HepG2 (cell line): Measurements from ENCODE around the gene HLA-G.

Source experiments
- FOXJ3 ChIP-seq: sonication (generic); formaldehyde crosslinking; IDR thresholded peaks from 2 replicates; pipeline ENCODE4 v1.4.0; 2020; ENCODE audit warnings: missing genetic modification reagents, mild to moderate bottlenecking, borderline replicate concordance
- ZNF772 ChIP-seq: sonication (generic); formaldehyde crosslinking; IDR thresholded peaks from 2 replicates; pipeline ENCODE4 v1.5.0; 2020; ENCODE audit warnings: mild to moderate bottlenecking, missing genetic modification reagents
- ZNF792 ChIP-seq: IDR thresholded peaks from 2 replicates; pipeline ENCODE4 v1.6.1; 2016
- TF ChIP-seq, protein P1 (sequence below): sonication (generic); formaldehyde crosslinking; IDR thresholded peaks from 2 replicates; pipeline ENCODE4 v1.4.0; 2020; ENCODE audit warnings: missing genetic modification reagents
- TF ChIP-seq, protein P2 (sequence below): sonication (generic); formaldehyde crosslinking; IDR thresholded peaks from 2 replicates; pipeline ENCODE4 v1.9.0; 2021; ENCODE audit warnings: mild to moderate bottlenecking, missing genetic modification reagents
- TF ChIP-seq, protein P3 (sequence below), 2 experiments: IDR thresholded peaks; 2 replicates each; pipeline ENCODE4 v1.6.1; 2011 to 2012; ENCODE audit warnings: low read length in 2 of 2, borderline replicate concordance in 1 of 2, low read depth in 1 of 2, mild to moderate bottlenecking in 1 of 2, moderate library complexity in 1 of 2
- TF ChIP-seq, protein P4 (sequence below): sonication (generic); formaldehyde crosslinking; IDR thresholded peaks from 2 replicates; pipeline ENCODE4 v1.4.0; 2020; ENCODE audit warnings: missing genetic modification reagents
- TF ChIP-seq, protein P5 (sequence below): fragments of 450-650 bp; IDR thresholded peaks from 2 replicates; pipeline ENCODE4 v1.6.1; 2017; ENCODE audit warnings: mild to moderate bottlenecking

DNA sequence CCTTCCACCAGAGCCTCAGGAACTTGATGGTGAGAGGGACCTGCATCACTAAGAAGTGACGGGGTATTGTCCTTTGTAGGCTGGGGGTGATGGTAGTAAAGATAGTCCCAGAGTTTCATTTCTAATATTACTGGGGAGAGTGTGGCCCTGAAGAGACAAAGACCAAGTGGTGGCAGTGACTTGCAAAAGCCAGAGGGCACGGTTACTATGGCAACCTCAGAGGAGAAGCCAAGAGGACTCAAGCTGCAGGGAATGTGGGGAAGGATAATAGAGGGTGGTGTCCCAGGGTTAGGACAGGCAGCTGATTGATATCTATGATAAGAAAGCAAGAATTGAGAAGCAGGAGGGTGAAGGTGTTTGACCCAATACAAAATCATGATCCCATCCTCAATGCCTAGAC lies 42.5 kb downstream of the HLA-G start:
- TF ChIP-seq, protein P1, sequence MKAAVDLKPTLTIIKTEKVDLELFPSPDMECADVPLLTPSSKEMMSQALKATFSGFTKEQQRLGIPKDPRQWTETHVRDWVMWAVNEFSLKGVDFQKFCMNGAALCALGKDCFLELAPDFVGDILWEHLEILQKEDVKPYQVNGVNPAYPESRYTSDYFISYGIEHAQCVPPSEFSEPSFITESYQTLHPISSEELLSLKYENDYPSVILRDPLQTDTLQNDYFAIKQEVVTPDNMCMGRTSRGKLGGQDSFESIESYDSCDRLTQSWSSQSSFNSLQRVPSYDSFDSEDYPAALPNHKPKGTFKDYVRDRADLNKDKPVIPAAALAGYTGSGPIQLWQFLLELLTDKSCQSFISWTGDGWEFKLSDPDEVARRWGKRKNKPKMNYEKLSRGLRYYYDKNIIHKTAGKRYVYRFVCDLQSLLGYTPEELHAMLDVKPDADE = no peak
- no peak for TF ChIP-seq FOXJ3 (CRISPR knock-in tag)
- TF ChIP-seq ZNF772 (CRISPR knock-in tag) = no peak
- TF ChIP-seq, protein P2, sequence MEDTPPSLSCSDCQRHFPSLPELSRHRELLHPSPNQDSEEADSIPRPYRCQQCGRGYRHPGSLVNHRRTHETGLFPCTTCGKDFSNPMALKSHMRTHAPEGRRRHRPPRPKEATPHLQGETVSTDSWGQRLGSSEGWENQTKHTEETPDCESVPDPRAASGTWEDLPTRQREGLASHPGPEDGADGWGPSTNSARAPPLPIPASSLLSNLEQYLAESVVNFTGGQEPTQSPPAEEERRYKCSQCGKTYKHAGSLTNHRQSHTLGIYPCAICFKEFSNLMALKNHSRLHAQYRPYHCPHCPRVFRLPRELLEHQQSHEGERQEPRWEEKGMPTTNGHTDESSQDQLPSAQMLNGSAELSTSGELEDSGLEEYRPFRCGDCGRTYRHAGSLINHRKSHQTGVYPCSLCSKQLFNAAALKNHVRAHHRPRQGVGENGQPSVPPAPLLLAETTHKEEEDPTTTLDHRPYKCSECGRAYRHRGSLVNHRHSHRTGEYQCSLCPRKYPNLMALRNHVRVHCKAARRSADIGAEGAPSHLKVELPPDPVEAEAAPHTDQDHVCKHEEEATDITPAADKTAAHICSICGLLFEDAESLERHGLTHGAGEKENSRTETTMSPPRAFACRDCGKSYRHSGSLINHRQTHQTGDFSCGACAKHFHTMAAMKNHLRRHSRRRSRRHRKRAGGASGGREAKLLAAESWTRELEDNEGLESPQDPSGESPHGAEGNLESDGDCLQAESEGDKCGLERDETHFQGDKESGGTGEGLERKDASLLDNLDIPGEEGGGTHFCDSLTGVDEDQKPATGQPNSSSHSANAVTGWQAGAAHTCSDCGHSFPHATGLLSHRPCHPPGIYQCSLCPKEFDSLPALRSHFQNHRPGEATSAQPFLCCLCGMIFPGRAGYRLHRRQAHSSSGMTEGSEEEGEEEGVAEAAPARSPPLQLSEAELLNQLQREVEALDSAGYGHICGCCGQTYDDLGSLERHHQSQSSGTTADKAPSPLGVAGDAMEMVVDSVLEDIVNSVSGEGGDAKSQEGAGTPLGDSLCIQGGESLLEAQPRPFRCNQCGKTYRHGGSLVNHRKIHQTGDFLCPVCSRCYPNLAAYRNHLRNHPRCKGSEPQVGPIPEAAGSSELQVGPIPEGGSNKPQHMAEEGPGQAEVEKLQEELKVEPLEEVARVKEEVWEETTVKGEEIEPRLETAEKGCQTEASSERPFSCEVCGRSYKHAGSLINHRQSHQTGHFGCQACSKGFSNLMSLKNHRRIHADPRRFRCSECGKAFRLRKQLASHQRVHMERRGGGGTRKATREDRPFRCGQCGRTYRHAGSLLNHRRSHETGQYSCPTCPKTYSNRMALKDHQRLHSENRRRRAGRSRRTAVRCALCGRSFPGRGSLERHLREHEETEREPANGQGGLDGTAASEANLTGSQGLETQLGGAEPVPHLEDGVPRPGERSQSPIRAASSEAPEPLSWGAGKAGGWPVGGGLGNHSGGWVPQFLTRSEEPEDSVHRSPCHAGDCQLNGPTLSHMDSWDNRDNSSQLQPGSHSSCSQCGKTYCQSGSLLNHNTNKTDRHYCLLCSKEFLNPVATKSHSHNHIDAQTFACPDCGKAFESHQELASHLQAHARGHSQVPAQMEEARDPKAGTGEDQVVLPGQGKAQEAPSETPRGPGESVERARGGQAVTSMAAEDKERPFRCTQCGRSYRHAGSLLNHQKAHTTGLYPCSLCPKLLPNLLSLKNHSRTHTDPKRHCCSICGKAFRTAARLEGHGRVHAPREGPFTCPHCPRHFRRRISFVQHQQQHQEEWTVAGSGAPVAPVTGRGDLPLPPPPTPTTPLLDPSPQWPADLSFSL (CRISPR knock-in tag) = no peak
- TF ChIP-seq, protein P3, sequence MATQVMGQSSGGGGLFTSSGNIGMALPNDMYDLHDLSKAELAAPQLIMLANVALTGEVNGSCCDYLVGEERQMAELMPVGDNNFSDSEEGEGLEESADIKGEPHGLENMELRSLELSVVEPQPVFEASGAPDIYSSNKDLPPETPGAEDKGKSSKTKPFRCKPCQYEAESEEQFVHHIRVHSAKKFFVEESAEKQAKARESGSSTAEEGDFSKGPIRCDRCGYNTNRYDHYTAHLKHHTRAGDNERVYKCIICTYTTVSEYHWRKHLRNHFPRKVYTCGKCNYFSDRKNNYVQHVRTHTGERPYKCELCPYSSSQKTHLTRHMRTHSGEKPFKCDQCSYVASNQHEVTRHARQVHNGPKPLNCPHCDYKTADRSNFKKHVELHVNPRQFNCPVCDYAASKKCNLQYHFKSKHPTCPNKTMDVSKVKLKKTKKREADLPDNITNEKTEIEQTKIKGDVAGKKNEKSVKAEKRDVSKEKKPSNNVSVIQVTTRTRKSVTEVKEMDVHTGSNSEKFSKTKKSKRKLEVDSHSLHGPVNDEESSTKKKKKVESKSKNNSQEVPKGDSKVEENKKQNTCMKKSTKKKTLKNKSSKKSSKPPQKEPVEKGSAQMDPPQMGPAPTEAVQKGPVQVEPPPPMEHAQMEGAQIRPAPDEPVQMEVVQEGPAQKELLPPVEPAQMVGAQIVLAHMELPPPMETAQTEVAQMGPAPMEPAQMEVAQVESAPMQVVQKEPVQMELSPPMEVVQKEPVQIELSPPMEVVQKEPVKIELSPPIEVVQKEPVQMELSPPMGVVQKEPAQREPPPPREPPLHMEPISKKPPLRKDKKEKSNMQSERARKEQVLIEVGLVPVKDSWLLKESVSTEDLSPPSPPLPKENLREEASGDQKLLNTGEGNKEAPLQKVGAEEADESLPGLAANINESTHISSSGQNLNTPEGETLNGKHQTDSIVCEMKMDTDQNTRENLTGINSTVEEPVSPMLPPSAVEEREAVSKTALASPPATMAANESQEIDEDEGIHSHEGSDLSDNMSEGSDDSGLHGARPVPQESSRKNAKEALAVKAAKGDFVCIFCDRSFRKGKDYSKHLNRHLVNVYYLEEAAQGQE (IDR thresholded peaks at IDR 0.05; ENCODE audit: borderline replicate concordance in 1 of 2, low read depth in 1 of 2, low read length in 2 of 2) = no peak
- TF ChIP-seq, protein P4, sequence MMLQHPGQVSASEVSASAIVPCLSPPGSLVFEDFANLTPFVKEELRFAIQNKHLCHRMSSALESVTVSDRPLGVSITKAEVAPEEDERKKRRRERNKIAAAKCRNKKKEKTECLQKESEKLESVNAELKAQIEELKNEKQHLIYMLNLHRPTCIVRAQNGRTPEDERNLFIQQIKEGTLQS (CRISPR knock-in tag) = no peak
- TF ChIP-seq, protein P5, sequence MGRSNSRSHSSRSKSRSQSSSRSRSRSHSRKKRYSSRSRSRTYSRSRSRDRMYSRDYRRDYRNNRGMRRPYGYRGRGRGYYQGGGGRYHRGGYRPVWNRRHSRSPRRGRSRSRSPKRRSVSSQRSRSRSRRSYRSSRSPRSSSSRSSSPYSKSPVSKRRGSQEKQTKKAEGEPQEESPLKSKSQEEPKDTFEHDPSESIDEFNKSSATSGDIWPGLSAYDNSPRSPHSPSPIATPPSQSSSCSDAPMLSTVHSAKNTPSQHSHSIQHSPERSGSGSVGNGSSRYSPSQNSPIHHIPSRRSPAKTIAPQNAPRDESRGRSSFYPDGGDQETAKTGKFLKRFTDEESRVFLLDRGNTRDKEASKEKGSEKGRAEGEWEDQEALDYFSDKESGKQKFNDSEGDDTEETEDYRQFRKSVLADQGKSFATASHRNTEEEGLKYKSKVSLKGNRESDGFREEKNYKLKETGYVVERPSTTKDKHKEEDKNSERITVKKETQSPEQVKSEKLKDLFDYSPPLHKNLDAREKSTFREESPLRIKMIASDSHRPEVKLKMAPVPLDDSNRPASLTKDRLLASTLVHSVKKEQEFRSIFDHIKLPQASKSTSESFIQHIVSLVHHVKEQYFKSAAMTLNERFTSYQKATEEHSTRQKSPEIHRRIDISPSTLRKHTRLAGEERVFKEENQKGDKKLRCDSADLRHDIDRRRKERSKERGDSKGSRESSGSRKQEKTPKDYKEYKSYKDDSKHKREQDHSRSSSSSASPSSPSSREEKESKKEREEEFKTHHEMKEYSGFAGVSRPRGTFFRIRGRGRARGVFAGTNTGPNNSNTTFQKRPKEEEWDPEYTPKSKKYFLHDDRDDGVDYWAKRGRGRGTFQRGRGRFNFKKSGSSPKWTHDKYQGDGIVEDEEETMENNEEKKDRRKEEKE = no peak
- no peak for TF ChIP-seq ZNF792 (CRISPR knock-in tag)
